BJ (cell line): ENCODE data around the gene HTR2C. TPM values are rescaled to one million over a fixed set of nuclear protein-coding genes. Genes with fewer than 3 reads are reported as not detected.

ENCODE experiments used
- CTCF ChIA-PET: fragments of 350-600 bp; formaldehyde crosslinking; extraction: SDS; loops from one replicate; lab custom pipeline; 2021; ENCODE audit warnings: antibody characterized with exemption, inconsistent platforms; lab: Yijun Ruan, JAX
- POLR2A ChIA-PET: fragments of 300-600 bp; sonication (Branson Sonifier 250); formaldehyde crosslinking; extraction: SDS; loops from one replicate; lab custom pipeline; 2021; ENCODE audit warnings: antibody characterized with exemption; lab: Charles Lee
- DNase-seq: peaks from one replicate; pipeline ENCODE4 v3.0.0-alpha.2; 2011; ENCODE audit warnings: low read depth
- H3K27me3 ChIP-seq: 2 replicates; pipeline ENCODE4 v1.6.0; 2011; ENCODE audit warnings: low read length; ENCODE audit not compliant: control insufficient read depth, insufficient read depth
- H3K36me3 ChIP-seq: 2 replicates; pipeline ENCODE4 v1.5.1; 2011; ENCODE audit warnings: low read length; ENCODE audit not compliant: control insufficient read depth, insufficient read depth
- H3K4me3 ChIP-seq: 2 replicates; pipeline ENCODE4 v1.5.1; 2011; ENCODE audit warnings: low read depth, mild to moderate bottlenecking, control low read depth, low read length
- polyA plus RNA-seq: library from polyadenylated mRNA; depleted of rRNA; stranded (reverse); fragments of >200 nt; gene quantifications from 2 replicates; pipeline ENCODE4 v1.2.3, GENCODE V29; 2011
- TF ChIP-seq, protein P1 (sequence below): IDR thresholded peaks from 2 replicates; pipeline ENCODE4 v1.5.1; 2011; ENCODE audit warnings: low read depth, mild to moderate bottlenecking, control low read depth, inconsistent platforms, low read length, moderate library complexity; ENCODE audit not compliant: insufficient read depth

HTR2C gene
- polyA plus RNA-seq, 1 experiment = not detected

DNA sequence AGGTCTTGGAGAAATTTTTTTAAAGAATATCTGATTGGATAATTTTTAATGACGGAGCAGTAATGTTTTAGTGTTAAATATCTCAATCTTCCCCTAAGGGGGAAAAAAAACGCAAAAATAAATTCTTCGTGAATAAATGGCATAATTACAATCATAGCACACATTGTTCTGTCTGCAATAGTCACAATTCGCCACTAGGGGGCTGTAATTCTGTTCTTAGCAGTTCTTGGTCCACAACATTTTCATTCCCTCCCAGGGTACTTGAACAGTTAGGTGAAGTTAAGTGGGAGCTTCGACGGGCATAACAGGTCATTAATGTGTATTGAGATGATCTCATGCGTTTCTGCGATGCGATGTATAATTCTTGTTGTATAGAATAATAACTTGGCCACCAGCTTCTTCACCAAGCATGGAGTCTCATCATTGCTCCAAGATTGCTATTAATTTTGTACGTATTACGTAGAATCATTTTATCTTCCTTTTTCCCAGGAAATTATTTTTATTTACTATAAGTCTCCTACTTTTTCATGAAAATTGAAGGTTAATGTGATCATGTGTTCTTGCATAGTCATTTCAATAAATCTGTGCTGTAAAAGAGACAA lies 27.2 kb downstream of the HTR2C start:
- no peak overlapping the region for H3K4me3 ChIP-seq
- CTCF ChIA-PET = interaction anchor here (0.7 to 2.6 kb wide), 3 partner anchors 15 to 244 kb away, joined by 3 to 10 read pairs (median 3); no protein-coding TSS in a partner anchor
- no peaks in the 10 kb centered on the region for H3K27me3 ChIP-seq
- H3K36me3 ChIP-seq = no peaks in the 10 kb centered on the region
- POLR2A ChIA-PET = no interaction called here
- no peak for DNase-seq
- TF ChIP-seq, protein P1, sequence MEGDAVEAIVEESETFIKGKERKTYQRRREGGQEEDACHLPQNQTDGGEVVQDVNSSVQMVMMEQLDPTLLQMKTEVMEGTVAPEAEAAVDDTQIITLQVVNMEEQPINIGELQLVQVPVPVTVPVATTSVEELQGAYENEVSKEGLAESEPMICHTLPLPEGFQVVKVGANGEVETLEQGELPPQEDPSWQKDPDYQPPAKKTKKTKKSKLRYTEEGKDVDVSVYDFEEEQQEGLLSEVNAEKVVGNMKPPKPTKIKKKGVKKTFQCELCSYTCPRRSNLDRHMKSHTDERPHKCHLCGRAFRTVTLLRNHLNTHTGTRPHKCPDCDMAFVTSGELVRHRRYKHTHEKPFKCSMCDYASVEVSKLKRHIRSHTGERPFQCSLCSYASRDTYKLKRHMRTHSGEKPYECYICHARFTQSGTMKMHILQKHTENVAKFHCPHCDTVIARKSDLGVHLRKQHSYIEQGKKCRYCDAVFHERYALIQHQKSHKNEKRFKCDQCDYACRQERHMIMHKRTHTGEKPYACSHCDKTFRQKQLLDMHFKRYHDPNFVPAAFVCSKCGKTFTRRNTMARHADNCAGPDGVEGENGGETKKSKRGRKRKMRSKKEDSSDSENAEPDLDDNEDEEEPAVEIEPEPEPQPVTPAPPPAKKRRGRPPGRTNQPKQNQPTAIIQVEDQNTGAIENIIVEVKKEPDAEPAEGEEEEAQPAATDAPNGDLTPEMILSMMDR = peak; percentile 60

- DNase-seq = no peak
- Histone ChIP-seq H3K4me3 (no peak overlapping the region), H3K36me3 (no peaks in the 10 kb centered on the region), H3K27me3 (no peaks in the 10 kb centered on the region)
- TF ChIP-seq, protein P1 = no peak
- ChIA-PET CTCF (interaction anchor here (1.2 kb wide), 1 partner anchor 10 kb away, joined by 5 read pairs; no protein-coding TSS in a partner anchor), POLR2A (no interaction called here)
Observed at GRCh38 chrX:114615765-114616164, 31.9 kb downstream of the HTR2C start.

DNA sequence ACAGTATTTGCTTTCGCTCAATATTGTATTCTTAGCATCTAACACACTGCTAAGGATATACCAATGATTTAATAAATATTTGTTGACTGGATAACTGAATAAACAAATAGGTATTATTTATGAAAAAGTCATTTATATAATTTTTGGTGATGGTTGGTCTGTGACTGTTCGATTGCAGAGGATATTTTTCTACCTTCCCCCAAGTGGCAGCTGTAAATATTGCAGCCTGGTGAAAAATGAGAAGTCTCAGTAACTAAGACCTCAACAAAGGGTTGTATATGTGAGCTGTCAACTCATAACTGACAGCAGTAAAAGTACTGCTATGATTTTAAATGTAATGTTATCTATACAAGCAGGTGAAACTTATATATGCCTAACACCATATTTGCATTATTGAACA lies 36.0 kb downstream of the HTR2C start:
- H3K4me3 ChIP-seq = no peak overlapping the region
- TF ChIP-seq, protein P1 = peak; percentile 33
- POLR2A ChIA-PET = no interaction called here
- no peaks in the 10 kb centered on the region for H3K27me3 ChIP-seq
- H3K36me3 ChIP-seq = no peaks in the 10 kb centered on the region
- no peak for DNase-seq
- CTCF ChIA-PET = no interaction called here

DNA sequence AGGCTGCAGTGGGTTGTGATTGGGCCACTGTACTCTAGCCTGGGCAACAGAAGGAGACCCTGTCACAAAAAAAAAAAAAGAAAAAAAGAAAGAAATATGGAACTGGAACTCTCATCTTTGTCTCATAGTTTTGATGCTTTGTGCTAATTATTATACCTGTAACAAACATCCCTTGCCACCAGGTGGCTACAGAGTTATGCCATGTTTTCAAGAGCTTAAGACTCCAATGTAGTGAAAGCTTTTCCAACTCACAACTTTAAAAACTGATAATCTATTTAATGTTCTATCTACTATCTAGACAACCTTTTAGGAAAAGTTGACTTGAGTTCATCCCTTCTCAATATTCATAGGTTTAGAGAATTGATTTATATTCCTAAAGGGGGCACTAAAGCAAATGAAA lies 42.4 kb downstream of the HTR2C start:
- no peak for DNase-seq
- TF ChIP-seq, protein P1 = peak; percentile 34; the same call in 1 of the 2 replicates
- no peaks in the 10 kb centered on the region for H3K36me3 ChIP-seq
- H3K4me3 ChIP-seq = no peak overlapping the region
- CTCF ChIA-PET = interaction anchor here (1.2 to 1.8 kb wide), 3 partner anchors 10 to 334 kb away, joined by 5 to 14 read pairs (median 10); no protein-coding TSS in a partner anchor
- no peaks in the 10 kb centered on the region for H3K27me3 ChIP-seq
- POLR2A ChIA-PET = no interaction called here

- Histone ChIP-seq H3K4me3 (no peak overlapping the region), H3K27me3 (no peaks in the 10 kb centered on the region), H3K36me3 (no peaks in the 10 kb centered on the region)
- DNase-seq = no peak
- TF ChIP-seq, protein P1 = no peak
- ChIA-PET POLR2A (no interaction called here), CTCF (no interaction called here)
Observed at GRCh38 chrX:114635986-114636385, 52.1 kb downstream of the HTR2C start.
